Middle frontal gyrus (tissue), 1 donor: ENCODE measurements around the gene STAT5A.

Experiments used
- DNase-seq: peaks from one replicate; pipeline ENCODE4 v3.0.0-alpha.2; 2015; ENCODE audit warnings: low spot score; ENCODE audit errors: extremely low spot score

The STAT5A gene

DNA sequence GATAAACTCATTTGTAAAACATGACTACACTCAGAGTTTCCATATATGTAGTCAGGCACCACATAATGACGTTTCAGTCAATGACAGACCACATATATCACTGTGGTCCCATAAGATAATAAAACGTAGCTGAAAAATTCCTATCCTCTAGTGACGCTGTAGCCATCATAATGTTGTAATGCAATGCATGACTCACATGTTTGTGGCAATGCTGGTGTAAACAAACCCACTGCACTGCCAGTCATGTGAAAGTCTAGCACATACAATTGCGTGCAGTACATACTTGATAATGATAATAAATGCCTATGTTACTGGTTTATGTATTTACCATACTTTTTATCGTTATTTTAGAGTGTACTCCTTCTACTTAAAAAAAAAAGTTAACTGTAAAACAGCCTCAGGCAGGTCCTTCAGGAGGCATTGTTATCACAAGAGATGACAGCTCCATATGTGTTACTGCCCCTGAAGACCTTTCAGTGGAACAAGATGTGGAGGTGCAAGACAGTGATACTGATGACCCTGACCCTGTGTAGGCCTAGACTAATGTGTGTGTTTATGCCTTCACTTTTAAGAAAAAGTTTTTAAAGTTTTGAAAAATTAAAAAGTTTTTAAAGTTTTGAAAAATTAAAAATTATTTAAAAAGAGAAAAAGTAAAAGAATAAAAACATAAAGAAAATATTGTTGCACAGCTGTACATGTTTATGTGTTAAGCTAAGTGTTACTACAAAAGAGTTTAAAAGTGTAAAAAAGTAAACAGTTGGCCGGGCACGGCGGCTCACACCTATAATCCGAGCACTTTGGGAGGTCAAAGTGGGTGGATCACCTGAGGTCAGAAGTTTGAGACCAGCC, 21.2 kb upstream of the STAT5A start:
- DNase-seq = no peak

DNA sequence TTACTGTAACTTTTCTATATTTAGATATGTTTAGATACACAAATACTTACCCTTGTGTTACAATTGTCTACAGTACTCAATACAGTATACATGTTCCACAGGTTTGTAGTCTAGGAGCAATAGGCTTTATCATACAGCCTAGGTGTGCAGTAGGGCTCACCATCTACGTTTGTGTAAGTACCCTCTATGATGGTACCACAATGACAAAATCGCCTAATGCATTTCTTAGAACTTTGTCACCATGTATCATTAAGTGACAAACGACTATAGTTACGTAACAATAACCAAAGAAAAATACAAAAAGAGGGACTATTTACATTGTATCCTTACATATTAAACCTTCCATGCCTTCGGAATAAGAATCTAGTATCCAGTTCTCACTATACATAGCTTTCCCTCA, 20.1 kb upstream of the STAT5A start:
- DNase-seq = no peak

DNA sequence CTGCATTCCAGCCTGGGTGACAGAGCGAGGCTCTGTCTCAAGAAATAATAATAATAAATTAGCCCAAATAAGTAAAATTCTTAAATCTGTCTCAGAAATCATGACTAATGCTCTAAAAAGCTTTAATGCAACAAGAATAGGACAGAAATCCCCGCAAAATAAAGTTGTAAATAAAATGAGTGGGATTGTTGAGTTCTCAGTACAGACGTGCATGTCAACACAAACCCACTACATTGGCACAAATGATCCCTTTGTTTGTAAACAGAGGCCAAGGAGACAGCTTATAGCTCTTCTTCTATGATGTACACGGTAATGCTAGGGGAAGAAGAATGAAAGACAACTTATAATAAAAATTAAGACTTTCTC, 18.1 kb upstream of the STAT5A start:
- no peak for DNase-seq

GRCh38 chr17:42270596-42270995, 17.7 kb upstream of the STAT5A start:
- no peak for DNase-seq

GRCh38 chr17:42271006-42271778, 17.1 kb upstream of the STAT5A start:
- no peak for DNase-seq

GRCh38 chr17:42271779-42272035, 16.6 kb upstream of the STAT5A start:
- DNase-seq = no peak

- no peak for DNase-seq
Measured at GRCh38 chr17:42272162-42272907, 16.0 kb upstream of the STAT5A start.

DNA sequence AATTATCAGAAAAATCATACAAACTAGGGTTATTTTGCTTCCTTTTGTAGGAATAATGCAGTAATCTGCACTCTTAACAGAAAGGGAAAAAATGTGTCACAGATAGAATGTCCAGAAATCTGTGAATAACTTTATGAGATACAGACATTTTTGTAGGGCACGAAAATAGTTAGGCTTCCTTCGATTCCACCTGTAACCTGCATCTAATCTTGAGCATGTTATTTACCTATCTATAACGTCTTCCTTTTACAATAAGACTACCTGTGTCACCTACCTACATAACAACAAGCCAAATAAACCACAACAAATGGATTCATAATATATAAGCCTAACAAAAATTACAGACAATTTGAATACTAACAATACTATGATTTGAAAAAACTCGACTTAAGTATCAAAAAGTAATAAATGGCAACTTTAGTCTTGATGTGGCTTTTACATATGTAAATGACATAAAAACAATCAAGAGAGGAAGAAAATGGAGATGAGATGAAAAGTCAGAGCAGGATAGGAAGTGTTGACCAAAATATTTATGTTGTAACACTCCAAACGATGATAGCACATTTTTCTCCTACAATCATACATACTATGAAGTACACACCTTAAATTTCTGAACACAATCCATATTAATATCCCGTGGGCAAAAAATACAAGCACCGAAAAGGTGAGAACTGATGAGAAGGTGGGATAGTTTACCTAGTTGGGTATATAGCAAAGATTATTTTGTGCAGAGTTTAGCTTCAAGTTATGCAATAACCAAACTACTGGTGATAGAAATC, 14.6 kb upstream of the STAT5A start:
- no peak for DNase-seq

DNA sequence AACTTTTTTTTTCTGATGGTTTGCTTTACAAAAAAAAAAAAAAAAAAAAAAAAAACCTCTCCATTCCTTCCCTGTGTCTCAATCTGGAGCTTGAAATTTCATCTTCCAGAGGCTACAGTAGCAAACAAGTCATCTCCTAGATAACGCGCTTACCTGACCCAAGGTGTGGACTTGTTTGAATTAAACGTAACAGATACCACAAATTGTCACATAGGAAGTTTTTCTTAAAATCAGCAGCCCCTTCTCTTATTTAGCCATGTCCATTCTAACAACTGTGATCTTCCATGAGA, 14.1 kb upstream of the STAT5A start:
- no peak for DNase-seq

- no peak for DNase-seq
Measured at GRCh38 chr17:42274812-42275526, 13.3 kb upstream of the STAT5A start.

DNA sequence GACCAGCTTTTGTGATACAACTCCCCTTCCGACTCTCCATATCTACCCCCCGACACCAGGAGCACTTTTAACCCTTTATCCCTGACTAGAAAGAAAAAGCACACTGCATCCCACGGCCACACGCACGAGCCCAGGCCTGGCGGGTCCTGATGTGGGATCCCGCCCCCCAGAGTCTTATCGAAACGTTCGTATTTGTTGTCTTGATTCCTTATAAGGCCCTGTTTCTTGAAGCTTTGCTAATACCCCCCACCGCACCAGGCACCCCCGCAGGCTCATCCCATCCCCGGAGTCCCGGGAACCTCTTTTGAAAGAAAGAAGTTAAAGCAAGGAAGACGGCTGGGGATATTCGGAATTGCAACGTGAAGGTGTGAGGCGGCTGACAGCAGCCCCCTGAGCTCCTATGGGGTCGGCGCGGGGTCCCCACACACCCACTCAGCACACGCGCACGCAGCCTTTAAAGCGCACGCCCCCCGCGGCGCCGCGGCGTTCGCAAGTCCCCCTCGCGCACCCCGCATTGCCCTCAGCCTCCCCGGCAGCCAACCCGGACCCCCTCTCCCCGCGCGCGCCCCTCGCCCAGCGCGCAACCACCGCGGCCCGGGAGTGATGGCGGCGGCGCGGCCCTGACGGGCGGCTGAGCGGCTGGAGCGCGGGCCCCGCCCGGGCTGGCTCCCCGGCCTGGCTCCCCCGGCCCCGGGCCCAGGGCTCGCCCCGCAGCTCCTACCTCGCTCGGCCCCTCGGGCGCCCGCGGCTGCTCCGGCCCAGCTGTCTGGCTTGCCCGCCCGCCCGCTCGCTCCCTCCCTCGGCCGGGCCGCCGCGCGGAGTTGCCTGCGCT, 12.6 kb upstream of the STAT5A start:
- no peak for DNase-seq

DNA sequence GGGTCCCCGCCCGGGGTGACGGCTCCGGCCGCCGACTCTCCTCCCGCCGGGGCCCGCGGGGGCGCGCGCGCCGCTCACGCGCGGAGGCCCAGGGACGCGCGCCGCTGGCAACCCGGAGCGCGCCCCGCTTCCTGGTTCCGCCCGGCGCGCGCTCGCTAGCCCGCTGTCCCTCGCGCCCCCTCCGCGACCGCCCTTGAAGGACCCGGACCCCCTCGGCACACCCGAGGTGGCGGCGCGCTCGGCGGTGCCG, 12.0 kb upstream of the STAT5A start, which contains the start of gene STAT5B:
TSS of gene STAT5B (minus strand) at position 33 of the 250 bp plus-strand sequence. CDS start 44,264 bp downstream, outside the sequence.
- peak; percentile 49 for DNase-seq

DNA sequence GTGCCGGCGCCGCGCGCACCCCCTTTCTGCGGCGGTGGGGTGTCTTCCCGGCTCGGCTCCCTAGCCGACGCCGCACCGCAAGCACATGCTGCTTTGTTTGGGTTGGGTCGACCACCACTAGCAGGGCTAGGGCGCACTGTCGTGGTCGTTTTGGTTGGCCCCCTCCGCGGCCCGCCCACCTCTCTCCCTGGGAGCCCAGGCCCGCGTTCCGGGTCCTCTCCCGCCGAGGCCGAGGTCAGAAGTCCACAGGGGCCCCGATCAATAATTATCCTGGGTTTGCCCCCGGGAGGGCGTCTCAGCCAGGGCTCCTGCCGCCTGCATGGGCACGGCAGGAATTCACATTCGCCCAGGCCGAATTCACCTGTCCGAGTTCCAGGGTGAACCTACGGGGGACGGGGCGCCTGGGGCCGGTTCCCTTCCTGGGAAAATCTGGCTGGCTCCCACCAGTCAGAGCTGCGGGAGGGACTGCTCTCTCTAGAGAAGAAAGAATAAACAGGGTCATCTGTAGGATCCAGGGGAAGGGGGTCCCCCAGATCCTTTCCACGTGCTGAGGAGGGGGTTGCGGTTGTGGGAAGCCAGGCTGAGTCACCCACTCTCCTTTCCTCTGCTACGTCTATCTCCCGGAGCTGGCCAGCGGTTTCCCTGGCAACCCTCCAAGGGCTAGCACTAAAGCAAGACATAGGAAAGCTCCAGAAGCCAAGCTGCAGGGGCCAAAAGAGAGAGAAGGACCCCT, 11.5 kb upstream of the STAT5A start:
- DNase-seq = no peak

DNA sequence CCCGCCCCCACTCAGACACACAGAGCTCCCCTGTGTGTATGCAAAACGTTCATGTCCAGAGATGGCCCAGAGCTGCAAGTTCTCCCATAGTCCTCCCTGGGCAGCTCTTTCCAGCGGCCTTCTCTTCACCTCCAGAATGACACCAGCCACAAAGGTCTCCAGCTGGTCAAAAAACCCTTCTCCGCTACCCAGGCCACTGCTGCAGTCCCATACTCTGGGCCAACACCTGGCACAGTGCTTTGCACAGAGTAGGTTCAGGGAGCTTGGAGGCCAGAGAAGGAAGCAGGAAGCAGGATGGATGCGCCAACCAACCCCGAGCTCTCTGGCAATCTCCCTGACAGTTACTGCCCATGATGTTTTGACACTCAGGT, 11.0 kb upstream of the STAT5A start:
- DNase-seq = no peak

- DNase-seq = no peak
Measured at GRCh38 chr17:42279776-42280630, 8.3 kb upstream of the STAT5A start.

- no peak for DNase-seq
Measured at GRCh38 chr17:42281571-42282096, 6.7 kb upstream of the STAT5A start.

- DNase-seq = no peak
Measured at GRCh38 chr17:42282478-42283080, 5.7 kb upstream of the STAT5A start.
